ENCODE measurements around the gene WDR38. TPM values are rescaled to one million over a fixed set of nuclear protein-coding genes. Genes with fewer than 3 reads are reported as not detected.
"Not testable (repeated sequence)": the region's sequence is repeated elsewhere in the genome, so short reads cannot be mapped to it uniquely, and the experiment has no call there.

WDR38 gene
- total RNA-seq, 1 donor from 2014 or later = not detected

- DNase-seq (ENCODE audit: low spot score) = no peak
Measured at GRCh38 chr9:124834591-124834990, 18.7 kb upstream of the WDR38 start.

GRCh38 chr9:124835026-124835557 lies 18.2 kb upstream of the WDR38 start:
- peak; percentile 75 for DNase-seq (ENCODE audit: low spot score)

- not testable (repeated sequence) for DNase-seq (ENCODE audit: low spot score)
Measured at GRCh38 chr9:124838132-124838531, 15.1 kb upstream of the WDR38 start.

- DNase-seq (ENCODE audit: low spot score) = not testable (repeated sequence)
Measured at GRCh38 chr9:124838567-124839275, 14.5 kb upstream of the WDR38 start.

- DNase-seq (ENCODE audit: low spot score) = no peak
Measured at GRCh38 chr9:124839612-124840299, 13.5 kb upstream of the WDR38 start.

GRCh38 chr9:124840300-124840833 lies 12.9 kb upstream of the WDR38 start:
- no peak for DNase-seq (ENCODE audit: low spot score)

GRCh38 chr9:124841075-124841821 lies 12.0 kb upstream of the WDR38 start:
- no peak for DNase-seq (ENCODE audit: low spot score)

- no peak for DNase-seq (ENCODE audit: low spot score)
Measured at GRCh38 chr9:124843456-124844034, 9.7 kb upstream of the WDR38 start.

GRCh38 chr9:124844291-124844690 lies 9.0 kb upstream of the WDR38 start:
- DNase-seq (ENCODE audit: low spot score) = no peak

GRCh38 chr9:124846467-124846866 lies 6.8 kb upstream of the WDR38 start:
- not testable (repeated sequence) for DNase-seq (ENCODE audit: low spot score)

GRCh38 chr9:124846969-124847368 lies 6.3 kb upstream of the WDR38 start:
- DNase-seq (ENCODE audit: low spot score) = no peak

- DNase-seq (ENCODE audit: low spot score) = no peak
Measured at GRCh38 chr9:124849801-124850200, 3.5 kb upstream of the WDR38 start.

- DNase-seq (ENCODE audit: low spot score) = no peak
Measured at GRCh38 chr9:124852121-124852828, 985 bp upstream of the WDR38 start.

- no peak for DNase-seq (ENCODE audit: low spot score)
Measured at GRCh38 chr9:124853605-124854143, 414 bp downstream of the WDR38 start.

GRCh38 chr9:124854161-124854560 lies 901 bp downstream of the WDR38 start:
- no peak for DNase-seq (ENCODE audit: low spot score)

- no peak for DNase-seq (ENCODE audit: low spot score)
Measured at GRCh38 chr9:124854822-124855221, 1.6 kb downstream of the WDR38 start.

- no peak for DNase-seq (ENCODE audit: low spot score)
Measured at GRCh38 chr9:124855566-124855943, 2.3 kb downstream of the WDR38 start.

GRCh38 chr9:124855944-124856765 lies 2.9 kb downstream of the WDR38 start:
- DNase-seq (ENCODE audit: low spot score) = no peak

GRCh38 chr9:124857533-124858162 lies 4.4 kb downstream of the WDR38 start:
- no peak for DNase-seq (ENCODE audit: low spot score)

Measured in ureter (tissue), 1 donor.